Progenitor cell of endocrine pancreas (in vitro differentiated cells): ENCODE data around the gene STK38L. TPM values are rescaled to one million over a fixed set of nuclear protein-coding genes. Genes with fewer than 3 reads are reported as not detected.

Experiments used
- DNase-seq: peaks from one replicate; pipeline ENCODE4 v3.0.0; 2021; ENCODE audit warnings: low spot score; ENCODE audit not compliant: unreplicated experiment
- H3K27ac Mint-ChIP-seq: 2 replicates; pipeline ENCODE4 v1.8.0; 2021; ENCODE audit warnings: mild to moderate bottlenecking, moderate library complexity, mixed read lengths
- H3K27me3 Mint-ChIP-seq: 2 replicates; pipeline ENCODE4 v1.8.0; 2021; ENCODE audit warnings: mixed read lengths
- H3K36me3 Mint-ChIP-seq: 2 replicates; pipeline ENCODE4 v1.8.0; 2022; ENCODE audit warnings: mixed read lengths; ENCODE audit not compliant: insufficient read depth
- H3K4me1 Mint-ChIP-seq: 2 replicates; pipeline ENCODE4 v1.8.0; 2021; ENCODE audit warnings: low read depth, mixed read lengths
- H3K4me3 Mint-ChIP-seq: 2 replicates; pipeline ENCODE4 v1.8.0; 2021; ENCODE audit warnings: low read depth, mild to moderate bottlenecking, moderate library complexity, mixed read lengths
- H3K9me3 Mint-ChIP-seq: 2 replicates; pipeline ENCODE4 v1.8.0; 2021; ENCODE audit warnings: low read depth, mixed read lengths
- total RNA-seq: library from RNA; stranded (reverse); gene quantifications from 2 replicates; pipeline ENCODE4 v1.2.1, GENCODE V29; 2021
- TF ChIP-seq, protein P1 (sequence below): fragments of 200-600 bp; sonication (generic); IDR thresholded peaks from one replicate; pipeline ENCODE4 v1.5.0; 2021; ENCODE audit warnings: antibody characterized with exemption, mild to moderate bottlenecking; ENCODE audit not compliant: unreplicated experiment

Gene STK38L
- total RNA-seq, 1 donor from 2014 or later = 149 TPM

GRCh38 chr12:27212861-27213260, 31.2 kb upstream of the STK38L start:
- DNase-seq = no peak
- TF ChIP-seq, protein P1, sequence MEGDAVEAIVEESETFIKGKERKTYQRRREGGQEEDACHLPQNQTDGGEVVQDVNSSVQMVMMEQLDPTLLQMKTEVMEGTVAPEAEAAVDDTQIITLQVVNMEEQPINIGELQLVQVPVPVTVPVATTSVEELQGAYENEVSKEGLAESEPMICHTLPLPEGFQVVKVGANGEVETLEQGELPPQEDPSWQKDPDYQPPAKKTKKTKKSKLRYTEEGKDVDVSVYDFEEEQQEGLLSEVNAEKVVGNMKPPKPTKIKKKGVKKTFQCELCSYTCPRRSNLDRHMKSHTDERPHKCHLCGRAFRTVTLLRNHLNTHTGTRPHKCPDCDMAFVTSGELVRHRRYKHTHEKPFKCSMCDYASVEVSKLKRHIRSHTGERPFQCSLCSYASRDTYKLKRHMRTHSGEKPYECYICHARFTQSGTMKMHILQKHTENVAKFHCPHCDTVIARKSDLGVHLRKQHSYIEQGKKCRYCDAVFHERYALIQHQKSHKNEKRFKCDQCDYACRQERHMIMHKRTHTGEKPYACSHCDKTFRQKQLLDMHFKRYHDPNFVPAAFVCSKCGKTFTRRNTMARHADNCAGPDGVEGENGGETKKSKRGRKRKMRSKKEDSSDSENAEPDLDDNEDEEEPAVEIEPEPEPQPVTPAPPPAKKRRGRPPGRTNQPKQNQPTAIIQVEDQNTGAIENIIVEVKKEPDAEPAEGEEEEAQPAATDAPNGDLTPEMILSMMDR = no peak
- no peaks in the 10 kb centered on the region for H3K27me3 Mint-ChIP-seq
- H3K4me3 Mint-ChIP-seq = no peak overlapping the region
- H3K9me3 Mint-ChIP-seq = peaks cover 19% of the 10 kb centered on the region
- H3K36me3 Mint-ChIP-seq = no peaks in the 10 kb centered on the region
- H3K4me1 Mint-ChIP-seq = peaks cover 6% of the 10 kb centered on the region
- H3K27ac Mint-ChIP-seq = no peak overlapping the region

- TF ChIP-seq, protein P1 = no peak
- H3K36me3 Mint-ChIP-seq = no peaks in the 10 kb centered on the region
- H3K9me3 Mint-ChIP-seq = peaks cover 19% of the 10 kb centered on the region
- DNase-seq = no peak
- peaks cover 3% of the 10 kb centered on the region for H3K4me1 Mint-ChIP-seq
- no peak overlapping the region for H3K4me3 Mint-ChIP-seq
- H3K27ac Mint-ChIP-seq = no peak overlapping the region
- H3K27me3 Mint-ChIP-seq = no peaks in the 10 kb centered on the region
Measured at GRCh38 chr12:27213304-27213703, 30.8 kb upstream of the STK38L start.

DNA sequence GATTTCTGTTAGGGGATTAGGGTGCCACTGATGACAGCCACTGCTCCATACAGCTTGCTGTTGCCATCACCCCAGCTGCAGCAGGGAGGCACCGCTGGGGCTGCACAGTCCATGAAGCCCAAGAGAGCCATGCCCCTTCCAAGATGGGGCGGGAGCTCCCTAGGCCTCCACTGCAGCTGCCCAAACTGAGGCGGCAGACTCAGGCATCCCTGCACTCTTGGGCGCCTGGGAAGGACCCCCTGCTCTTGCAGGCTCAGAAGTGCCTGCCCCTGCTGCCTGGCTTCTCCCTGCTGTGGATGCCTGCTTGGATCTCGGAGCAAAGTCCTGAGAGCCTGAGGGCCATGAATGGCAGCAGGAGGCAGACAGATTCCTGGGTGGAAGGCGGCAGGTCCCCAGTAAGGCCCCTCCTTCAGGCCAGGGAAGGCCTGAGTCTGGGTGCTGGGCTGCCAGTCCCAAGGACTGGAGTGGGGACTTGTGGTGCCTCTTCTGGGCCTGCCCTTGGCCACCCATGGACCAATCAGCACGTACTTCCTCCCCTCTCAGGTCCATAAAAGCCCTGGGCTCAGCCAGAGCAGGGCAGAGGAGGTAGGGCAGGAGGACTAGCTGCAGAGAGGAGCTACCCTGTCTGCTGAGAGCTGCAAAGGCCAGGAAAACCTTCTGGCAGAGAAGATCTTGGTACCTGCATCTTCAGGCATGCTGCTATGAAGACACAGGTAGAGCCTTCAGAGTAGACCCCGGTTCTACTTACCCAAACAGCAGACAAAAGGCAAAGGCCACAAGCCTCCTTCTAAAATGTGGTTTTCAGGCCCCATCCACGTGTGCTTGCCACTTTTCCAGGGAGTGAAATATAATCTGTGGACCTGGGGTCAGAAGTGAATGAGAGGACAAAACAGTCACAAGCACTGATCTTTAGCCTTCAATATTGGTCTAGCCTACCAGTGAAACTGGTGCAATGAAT, 30.0 kb upstream of the STK38L start:
- H3K36me3 Mint-ChIP-seq = no peaks in the 10 kb centered on the region
- TF ChIP-seq, protein P1 = no peak
- no peaks in the 10 kb centered on the region for H3K27me3 Mint-ChIP-seq
- H3K4me3 Mint-ChIP-seq = no peak overlapping the region
- no peak overlapping the region for H3K27ac Mint-ChIP-seq
- H3K9me3 Mint-ChIP-seq = peaks cover 14% of the 10 kb centered on the region
- DNase-seq = no peak
- H3K4me1 Mint-ChIP-seq = peaks cover 3% of the 10 kb centered on the region

DNA sequence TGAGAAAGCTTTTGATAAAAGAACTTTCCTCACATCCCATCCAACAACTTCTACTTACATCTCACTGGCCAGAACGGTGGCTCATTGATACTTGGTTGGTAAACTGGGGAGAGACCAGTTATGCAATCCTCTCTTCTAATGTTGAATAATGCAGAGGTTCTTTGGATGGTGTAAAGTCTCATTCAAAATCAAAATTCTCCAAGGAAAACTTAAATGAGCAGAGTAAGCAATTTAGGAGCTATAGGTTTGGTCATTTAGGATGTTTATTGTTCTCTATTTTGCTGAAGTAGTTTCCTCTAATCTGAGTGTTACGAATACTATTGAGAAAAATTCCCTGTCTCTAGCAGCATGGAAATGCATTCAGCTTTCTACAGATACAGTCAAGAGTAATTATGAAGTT, 26.5 kb upstream of the STK38L start:
- H3K27ac Mint-ChIP-seq = no peak overlapping the region
- H3K36me3 Mint-ChIP-seq = no peaks in the 10 kb centered on the region
- peaks cover 3% of the 10 kb centered on the region for H3K4me1 Mint-ChIP-seq
- no peaks in the 10 kb centered on the region for H3K27me3 Mint-ChIP-seq
- TF ChIP-seq, protein P1 = no peak
- H3K9me3 Mint-ChIP-seq = no peaks in the 10 kb centered on the region
- H3K4me3 Mint-ChIP-seq = no peak overlapping the region
- no peak for DNase-seq

GRCh38 chr12:27219693-27220054, 24.4 kb upstream of the STK38L start:
- Mint-ChIP-seq H3K27ac (no peak overlapping the region), H3K36me3 (no peaks in the 10 kb centered on the region)
- TF ChIP-seq, protein P1 = no peak

More at GRCh38 chr12:27219693-27220054, 24.4 kb upstream of the STK38L start:
- Mint-ChIP-seq H3K4me3 (no peak overlapping the region), H3K4me1 (no peaks in the 10 kb centered on the region), H3K27me3 (no peaks in the 10 kb centered on the region), H3K9me3 (peaks cover 3% of the 10 kb centered on the region)
- no peak for DNase-seq
